ENCODE results near the gene FEV. TPM values are rescaled to one million over a fixed set of nuclear protein-coding genes. Genes with fewer than 3 reads are reported as not detected.

FEV gene
- total RNA-seq, 6 donors from 2014 or later = not detected

GRCh38 chr2:219029829-219030165, 44.8 kb upstream of the FEV start:
- Histone ChIP-seq H3K27me3 (no peaks in the 10 kb centered on the region), H3K27ac (no peak overlapping the region), H3K9me3 (no peaks in the 10 kb centered on the region), H3K4me3 (no peak overlapping the region), H3K4me1 (no peaks in the 10 kb centered on the region), H3K36me3 (no peaks in the 10 kb centered on the region)
- TF ChIP-seq EP300 (IDR thresholded peaks at IDR 0.05) (no peak), CTCF (IDR thresholded peaks at IDR 0.05) (peak; percentile 85 to 96 (median 91))
- DNase-seq (peak in 1 of 2 donors; percentile 78), ATAC-seq (ENCODE audit: low FRiP score in 2 of 2) (peak; percentile 81 to 87)
- WGBS, 2 donors = 52 to 82% methylated on average over 5 to 8 of the region's 9 CpGs

- Histone ChIP-seq H3K4me1 (no peaks in the 10 kb centered on the region), H3K36me3 (no peaks in the 10 kb centered on the region), H3K27ac (no peak overlapping the region), H3K9me3 (no peaks in the 10 kb centered on the region), H3K4me3 (no peak overlapping the region), H3K27me3 (no peaks in the 10 kb centered on the region)
- DNase-seq = no peak
- TF ChIP-seq POLR2AphosphoS5 (IDR thresholded peaks at IDR 0.05) (no peak), CTCF (IDR thresholded peaks at IDR 0.05) (no peak), POLR2A (IDR thresholded peaks at IDR 0.05) (no peak), EP300 (IDR thresholded peaks at IDR 0.05) (no peak)
- 65 to 78% methylated on average over 8 to 13 of the region's 13 CpGs for WGBS, 2 donors
- ATAC-seq (ENCODE audit: low FRiP score in 2 of 2) = no peak
These were observed 44.2 kb upstream of the FEV start for GRCh38 chr2:219028996-219029828.

- no peak for TF ChIP-seq EP300 (IDR thresholded peaks at IDR 0.05)
- TF ChIP-seq POLR2AphosphoS5 (IDR thresholded peaks at IDR 0.05) = no peak
- no peak overlapping the region for H3K27ac ChIP-seq
- no peaks in the 10 kb centered on the region for H3K27me3 ChIP-seq
- ATAC-seq (ENCODE audit: low FRiP score in 2 of 2) (no peak), DNase-seq (no peak)
- no peaks in the 10 kb centered on the region for H3K9me3 ChIP-seq
- H3K4me3 ChIP-seq = no peak overlapping the region
- H3K4me1 ChIP-seq = no peaks in the 10 kb centered on the region
- WGBS, 2 donors = 64 to 75% methylated on average over 4 to 5 of the region's 5 CpGs
- no peaks in the 10 kb centered on the region for H3K36me3 ChIP-seq
These were observed 43.2 kb upstream of the FEV start for GRCh38 chr2:219028141-219028540.

GRCh38 chr2:219027511-219028055, 42.6 kb upstream of the FEV start:
- no peaks in the 10 kb centered on the region for H3K27me3 ChIP-seq
- DNase-seq = no peak
- no peak overlapping the region for H3K27ac ChIP-seq
- no peaks in the 10 kb centered on the region for H3K36me3 ChIP-seq
- H3K4me3 ChIP-seq = no peak overlapping the region
- no peaks in the 10 kb centered on the region for H3K4me1 ChIP-seq
- WGBS, 2 donors = 91% methylated on average over 21 to 22 of the region's 22 CpGs
- ATAC-seq (ENCODE audit: low FRiP score in 2 of 2) = no peak
- no peaks in the 10 kb centered on the region for H3K9me3 ChIP-seq
- TF ChIP-seq CTCF (IDR thresholded peaks at IDR 0.05) (no peak), POLR2AphosphoS5 (IDR thresholded peaks at IDR 0.05) (no peak), POLR2A (IDR thresholded peaks at IDR 0.05) (no peak), EP300 (IDR thresholded peaks at IDR 0.05) (no peak)

- Histone ChIP-seq H3K36me3 (no peaks in the 10 kb centered on the region), H3K4me1 (no peaks in the 10 kb centered on the region), H3K27me3 (no peaks in the 10 kb centered on the region), H3K4me3 (no peak overlapping the region), H3K27ac (no peak overlapping the region), H3K9me3 (no peaks in the 10 kb centered on the region)
- TF ChIP-seq EP300 (IDR thresholded peaks at IDR 0.05) (no peak), POLR2A (IDR thresholded peaks at IDR 0.05) (no peak), CTCF (IDR thresholded peaks at IDR 0.05) (no peak), POLR2AphosphoS5 (IDR thresholded peaks at IDR 0.05) (no peak)
- no peak for ATAC-seq (ENCODE audit: low FRiP score in 2 of 2)
- DNase-seq = no peak
- 74 to 87% methylated on average over 6 to 7 of the region's 7 CpGs for WGBS, 2 donors
These were observed 42.0 kb upstream of the FEV start for GRCh38 chr2:219026946-219027345.
